COLO668 (cell line): Measurements from ENCODE around the gene AIPL1.

Experiments
- DNase-seq: peaks from one replicate; lab custom pipeline; 2025; ENCODE audit not compliant: unreplicated experiment; lab: John Stamatoyannopoulos, UW

AIPL1 gene

GRCh38 chr17:6421700-6422604, 13.0 kb downstream of the AIPL1 start:
- peak; percentile 70 for DNase-seq

- peak; percentile 44 for DNase-seq
Measured at GRCh38 chr17:6420173-6420641, 14.7 kb downstream of the AIPL1 start.

GRCh38 chr17:6415616-6416015, 19.3 kb downstream of the AIPL1 start:
- no peak for DNase-seq

GRCh38 chr17:6413065-6413464, 21.9 kb downstream of the AIPL1 start:
- peak; percentile 2 for DNase-seq

GRCh38 chr17:6408735-6409134, 26.2 kb downstream of the AIPL1 start:
- no peak for DNase-seq

GRCh38 chr17:6408276-6408675, 26.6 kb downstream of the AIPL1 start:
- DNase-seq = no peak

GRCh38 chr17:6402258-6402657, 32.7 kb downstream of the AIPL1 start:
- DNase-seq = no peak

GRCh38 chr17:6398955-6399354, 36.0 kb downstream of the AIPL1 start:
- DNase-seq = no peak

GRCh38 chr17:6394055-6394606, 40.8 kb downstream of the AIPL1 start:
- DNase-seq = no peak

- DNase-seq = peak; percentile 22
Measured at GRCh38 chr17:6393351-6393952, 41.5 kb downstream of the AIPL1 start.

GRCh38 chr17:6392609-6393350, 42.1 kb downstream of the AIPL1 start:
- DNase-seq = peak; percentile 22

- no peak for DNase-seq
Measured at GRCh38 chr17:6388416-6388815, 46.5 kb downstream of the AIPL1 start.

- no peak for DNase-seq
Measured at GRCh38 chr17:6387858-6388257, 47.1 kb downstream of the AIPL1 start.

- no peak for DNase-seq
Measured at GRCh38 chr17:6387442-6387841, 47.5 kb downstream of the AIPL1 start.

- DNase-seq = no peak
Measured at GRCh38 chr17:6386041-6386630, 48.8 kb downstream of the AIPL1 start.

GRCh38 chr17:6384481-6384880, 50.4 kb downstream of the AIPL1 start:
- no peak for DNase-seq

- no peak for DNase-seq
Measured at GRCh38 chr17:6381526-6382465, 53.1 kb downstream of the AIPL1 start.

GRCh38 chr17:6380915-6381438, 53.9 kb downstream of the AIPL1 start:
- no peak for DNase-seq

GRCh38 chr17:6377906-6378305, 57.0 kb downstream of the AIPL1 start:
- no peak for DNase-seq

GRCh38 chr17:6376931-6377361, 58.0 kb downstream of the AIPL1 start:
- DNase-seq = no peak
